Adipocyte (in vitro differentiated cells): ENCODE data around the gene POFUT2.

ENCODE experiments used
- DNase-seq: peaks from one replicate; pipeline ENCODE4 v3.0.0-alpha.2; 2015; ENCODE audit warnings: low read depth
- H3K27me3 ChIP-seq: replicated peaks from 2 replicates; pipeline ENCODE4 v1.7.0; 2013; ENCODE audit warnings: mild to moderate bottlenecking, low read length, moderate library complexity; ENCODE audit not compliant: control insufficient read depth, insufficient read depth
- H3K36me3 ChIP-seq: 2 replicates; pipeline ENCODE4 v1.7.0; 2013; ENCODE audit warnings: low read length, mild to moderate bottlenecking, moderate library complexity; ENCODE audit not compliant: control insufficient read depth, insufficient read depth, severe bottlenecking
- H3K4me1 ChIP-seq: 2 replicates; pipeline ENCODE4 v1.7.0; 2013; ENCODE audit warnings: mild to moderate bottlenecking, low read length, moderate library complexity; ENCODE audit not compliant: control insufficient read depth, insufficient read depth
- H3K4me3 ChIP-seq: 2 replicates; pipeline ENCODE4 v1.7.0; 2013; ENCODE audit warnings: mild to moderate bottlenecking, low read length, moderate library complexity
- H3K9ac ChIP-seq: 2 replicates; pipeline ENCODE4 v1.7.0; 2013; ENCODE audit warnings: mild to moderate bottlenecking, low read length, moderate library complexity
- H3K9me3 ChIP-seq: 2 replicates; pipeline ENCODE4 v1.7.0; 2013; ENCODE audit warnings: mild to moderate bottlenecking, low read length, moderate library complexity; ENCODE audit not compliant: control insufficient read depth

POFUT2 gene

GRCh38 chr21:45324489-45325205 lies 37.0 kb upstream of the POFUT2 start:
- no peak overlapping the region for H3K9ac ChIP-seq
- H3K4me3 ChIP-seq, result no peak overlapping the region
- peaks cover 18% of the 10 kb centered on the region for H3K4me1 ChIP-seq
- no peaks in the 10 kb centered on the region for H3K9me3 ChIP-seq
- no peak for DNase-seq
- no peaks in the 10 kb centered on the region for H3K36me3 ChIP-seq
- peaks cover 18% of the 10 kb centered on the region for H3K27me3 ChIP-seq

DNA sequence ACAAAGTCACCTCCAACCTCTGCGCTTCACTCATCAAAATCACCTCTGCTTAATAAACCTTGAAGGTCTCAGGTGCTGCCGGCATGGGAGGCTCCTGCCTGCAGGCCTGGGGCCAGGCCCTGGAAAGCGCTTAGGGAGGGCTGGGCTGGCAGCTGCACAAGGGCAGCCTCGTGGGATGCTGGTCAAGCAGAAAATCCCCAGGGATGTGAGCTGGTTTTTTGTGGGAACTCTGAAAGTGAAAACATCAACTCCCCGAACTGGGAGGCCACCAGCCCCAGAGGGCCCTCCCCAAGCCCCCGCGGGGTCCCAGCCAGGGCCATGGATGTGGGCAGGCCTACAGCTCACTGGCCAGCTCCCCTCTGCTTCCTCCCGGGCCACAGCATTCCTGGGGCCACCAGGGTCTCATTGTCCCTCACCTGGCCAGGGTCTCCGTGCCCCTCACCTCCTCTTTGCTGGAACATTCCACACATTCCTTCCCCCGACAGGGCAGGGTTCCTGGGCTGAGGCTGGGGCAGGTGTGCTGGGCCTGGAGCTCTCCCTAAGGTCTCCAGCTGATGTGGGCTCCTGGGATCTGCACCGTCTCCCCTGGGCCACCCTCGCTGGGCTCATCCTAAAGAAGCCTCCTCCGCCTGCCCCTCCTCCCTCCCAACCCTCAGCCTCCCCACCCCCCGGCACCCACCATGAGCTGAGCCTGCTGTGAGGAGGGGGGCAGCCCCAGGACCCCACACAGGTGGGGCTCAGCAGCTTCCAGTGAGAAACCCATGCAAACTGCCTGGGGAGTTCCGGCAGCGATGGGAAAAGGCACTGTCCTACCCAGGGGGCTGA lies 36.0 kb upstream of the POFUT2 start:
- Histone ChIP-seq H3K4me1 (peaks cover 17% of the 10 kb centered on the region), H3K9ac (no peak overlapping the region), H3K27me3 (peaks cover 14% of the 10 kb centered on the region), H3K9me3 (no peaks in the 10 kb centered on the region), H3K4me3 (no peak overlapping the region), H3K36me3 (no peaks in the 10 kb centered on the region)
- DNase-seq, result no peak

DNA sequence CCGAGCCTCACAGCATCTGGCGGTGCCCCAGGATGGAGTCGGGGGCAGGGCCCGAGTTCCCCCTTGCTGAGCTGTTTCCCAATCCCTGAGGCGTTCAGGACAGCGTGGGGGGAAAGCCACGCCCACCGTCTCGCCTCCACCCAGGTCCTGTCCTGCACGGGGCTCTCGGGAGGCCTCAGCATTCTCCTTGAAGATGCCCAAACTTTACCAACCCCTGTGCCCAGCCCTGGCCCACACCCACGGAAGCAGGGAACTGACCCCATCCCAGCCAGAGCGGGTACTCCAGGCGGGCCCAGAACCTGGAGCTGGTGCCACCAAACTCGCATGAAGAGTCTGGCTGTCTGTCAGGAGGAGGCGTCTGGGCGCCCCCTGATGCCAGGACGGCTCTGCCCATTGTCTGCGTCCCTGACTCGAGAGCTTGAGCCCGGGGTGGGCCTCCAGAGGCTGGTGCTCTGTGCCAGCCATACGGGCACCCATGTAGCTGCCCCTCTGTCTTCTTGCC lies 35.3 kb upstream of the POFUT2 start:
- no peak for DNase-seq
- Histone ChIP-seq H3K9me3 (no peaks in the 10 kb centered on the region), H3K9ac (no peak overlapping the region), H3K27me3 (peaks cover 14% of the 10 kb centered on the region), H3K4me3 (no peak overlapping the region), H3K36me3 (no peaks in the 10 kb centered on the region), H3K4me1 (peaks cover 17% of the 10 kb centered on the region)

DNA sequence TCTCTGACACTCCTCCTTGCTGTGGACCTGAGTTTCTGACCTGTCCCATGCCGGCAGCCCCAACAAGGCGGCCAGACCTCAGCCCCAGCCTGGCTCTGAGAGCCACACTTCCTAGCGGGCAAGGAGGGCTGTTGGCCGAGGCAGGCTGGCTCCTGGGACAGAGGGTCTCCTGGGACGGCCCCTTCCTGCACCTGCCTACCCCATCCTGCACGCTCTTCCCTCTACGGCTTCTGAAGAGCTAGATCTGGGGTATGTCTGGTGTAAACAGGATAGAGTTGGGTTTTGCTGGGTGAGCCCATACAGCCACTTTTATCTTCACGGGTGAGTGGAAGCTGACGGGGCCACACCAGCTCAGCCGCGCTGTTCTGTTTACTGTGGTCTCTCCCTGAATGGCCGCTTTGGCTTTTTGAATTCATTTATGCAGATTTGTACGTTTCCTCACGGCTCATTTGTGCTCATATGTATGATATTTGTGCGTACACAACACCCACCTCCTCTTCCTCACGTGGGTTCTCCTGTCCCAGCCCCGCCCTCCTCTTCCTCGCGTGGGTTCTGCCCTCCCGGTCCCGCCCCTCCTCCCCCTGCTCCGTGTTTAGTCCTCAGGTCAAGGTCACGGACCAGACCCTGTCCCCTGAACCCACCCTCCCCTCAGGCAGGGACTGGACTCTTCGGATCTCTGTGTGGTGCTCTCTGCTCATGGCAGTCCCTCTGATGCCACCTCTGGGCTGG lies 34.7 kb upstream of the POFUT2 start:
- Histone ChIP-seq H3K9me3 (no peaks in the 10 kb centered on the region), H3K9ac (no peak overlapping the region), H3K36me3 (no peaks in the 10 kb centered on the region), H3K4me1 (peaks cover 22% of the 10 kb centered on the region), H3K4me3 (no peak overlapping the region), H3K27me3 (peaks cover 14% of the 10 kb centered on the region)
- no peak for DNase-seq

DNA sequence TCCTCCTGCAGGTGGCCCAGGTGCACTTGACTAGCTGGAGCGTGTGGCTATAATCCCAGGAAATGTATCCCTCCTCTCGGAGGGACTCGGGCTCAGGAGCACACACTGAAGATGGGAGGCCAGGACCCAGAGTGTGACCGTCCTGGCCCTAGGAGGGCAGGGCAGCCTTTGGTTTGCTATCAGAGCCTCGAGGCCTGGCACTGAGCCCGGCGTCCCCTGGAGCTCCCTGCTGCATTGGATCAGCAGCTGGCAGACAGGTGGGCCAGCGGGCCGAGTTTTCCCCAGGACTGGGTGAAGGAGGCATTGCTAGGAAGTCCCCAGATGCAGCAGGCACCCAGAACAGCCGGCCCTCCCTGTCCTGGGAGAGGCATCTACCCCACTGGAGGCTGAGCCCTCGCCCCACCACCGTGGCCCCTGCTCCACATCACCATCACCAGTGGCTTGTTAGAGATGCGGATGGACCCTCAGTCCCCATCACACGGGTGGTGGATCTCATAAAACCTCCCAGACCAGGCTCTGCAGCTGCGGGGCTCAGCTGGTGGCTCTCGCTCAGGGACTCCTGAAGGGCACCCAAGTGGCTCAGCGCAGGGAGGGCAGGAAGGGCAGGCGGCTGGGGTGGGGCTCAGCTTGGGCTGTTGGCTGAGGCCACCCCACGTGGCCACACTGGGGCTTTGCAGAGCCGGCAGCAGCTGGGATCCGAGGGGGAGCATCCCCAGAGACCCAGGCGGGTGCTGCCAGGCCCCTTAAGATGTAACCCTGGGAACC lies 32.7 kb upstream of the POFUT2 start:
- no peak for DNase-seq
- no peak overlapping the region for H3K4me3 ChIP-seq

GRCh38 chr21:45319461-45320211 lies 31.9 kb upstream of the POFUT2 start:
- peak; percentile 38 for DNase-seq
- H3K9me3 ChIP-seq, result peaks cover 5% of the 10 kb centered on the region
- no peak overlapping the region for H3K9ac ChIP-seq
- H3K4me1 ChIP-seq, result peaks cover 17% of the 10 kb centered on the region
- no peaks in the 10 kb centered on the region for H3K36me3 ChIP-seq
- no peaks in the 10 kb centered on the region for H3K27me3 ChIP-seq
- no peak overlapping the region for H3K4me3 ChIP-seq

More for the DNA sequence above, 32.7 kb upstream of the POFUT2 start:
- Histone ChIP-seq H3K36me3 (no peaks in the 10 kb centered on the region), H3K4me1 (peaks cover 17% of the 10 kb centered on the region), H3K9me3 (peaks cover under 1% of the 10 kb centered on the region), H3K27me3 (peaks cover under 1% of the 10 kb centered on the region), H3K9ac (no peak overlapping the region)

- Histone ChIP-seq H3K4me3 (no peak overlapping the region), H3K36me3 (no peaks in the 10 kb centered on the region), H3K9ac (no peak overlapping the region), H3K4me1 (peaks cover 17% of the 10 kb centered on the region), H3K9me3 (peaks cover 5% of the 10 kb centered on the region), H3K27me3 (no peaks in the 10 kb centered on the region)
- DNase-seq, result no peak
Measured at GRCh38 chr21:45318556-45319404, 31.1 kb upstream of the POFUT2 start.

DNA sequence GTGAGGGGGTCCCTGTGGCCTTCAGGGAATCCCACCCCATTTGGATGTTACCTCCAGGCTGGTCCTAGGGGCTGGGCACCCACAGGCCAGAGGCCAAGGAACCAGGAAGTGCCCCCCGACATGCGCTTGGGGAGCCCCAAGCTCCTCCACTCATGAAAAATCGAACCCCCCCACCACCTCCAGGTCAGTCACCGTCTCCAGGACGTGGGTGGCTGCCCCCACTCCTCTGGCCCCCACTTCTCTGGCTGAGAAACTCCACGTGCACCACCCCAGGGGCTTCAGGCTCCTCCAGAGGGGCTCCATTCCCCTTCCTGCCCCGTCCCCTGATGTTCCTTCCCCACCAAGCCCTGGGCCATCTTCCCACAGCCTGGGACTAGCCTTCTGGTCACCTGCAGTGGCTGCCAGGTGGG lies 30.5 kb upstream of the POFUT2 start:
- Histone ChIP-seq H3K9ac (no peak overlapping the region), H3K9me3 (peaks cover 5% of the 10 kb centered on the region), H3K4me3 (no peak overlapping the region), H3K4me1 (peaks cover 11% of the 10 kb centered on the region), H3K27me3 (no peaks in the 10 kb centered on the region), H3K36me3 (no peaks in the 10 kb centered on the region)
- DNase-seq, result no peak

GRCh38 chr21:45317398-45318145 lies 29.9 kb upstream of the POFUT2 start:
- Histone ChIP-seq H3K27me3 (no peaks in the 10 kb centered on the region), H3K36me3 (no peaks in the 10 kb centered on the region), H3K4me1 (peaks cover 7% of the 10 kb centered on the region), H3K9me3 (peaks cover 5% of the 10 kb centered on the region), H3K9ac (no peak overlapping the region), H3K4me3 (no peak overlapping the region)
- DNase-seq, result peak; percentile 62
